K562 (cell line): ENCODE results near the gene KRT36. TPM values are rescaled to one million over a fixed set of nuclear protein-coding genes. Genes with fewer than 3 reads are reported as not detected.

Experiments used
- ATAC-seq: fragments of 200-7000 bp; cut with Tn5 transposase; 3 replicates; pipeline ENCODE4 v1.9.1; 2020; ENCODE audit warnings: moderate library complexity
- BruUV-seq: library from RNA; stranded (reverse); fragments of 400-500 nt; replicated peaks from 2 replicates; lab custom pipeline; 2021; lab: Mats Ljungman, UMichigan
- CTCF ChIA-PET: fragments of 300-600 bp; formaldehyde crosslinking; extraction: SDS; loops from one replicate; lab custom pipeline; 2021; ENCODE audit warnings: low intra/inter-chr PET ratio; lab: Yijun Ruan, JAX
- POLR2A ChIA-PET: fragments of 300-600, 350-650 bp; sonication (Branson Sonifier 250); formaldehyde crosslinking; extraction: SDS; loops from one replicate; lab custom pipeline; 2021; ENCODE audit warnings: antibody characterized with exemption, inconsistent platforms; lab: Yijun Ruan, JAX
- DNase-seq, 4 experiments: peaks; one replicate each; pipeline versions ENCODE4 v3.0.0 to v3.0.0-alpha.2; 2011 to 2018; ENCODE audit warnings: low spot score in 3 of 4, mixed read lengths in 3 of 4; ENCODE audit errors: extremely low read depth in 1 of 4
- FAIRE-seq: peaks from 2 replicates; lab custom pipeline; 2011; peaks lifted over from hg19 to GRCh38; lab: Jason Lieb, UNC
- H2AFZ ChIP-seq: 2 replicates; pipeline ENCODE4 v1.6.0; 2011; ENCODE audit warnings: low read depth, low read length, control low read depth, inconsistent platforms
- H3K27ac ChIP-seq: fragments of 200-600 bp; 3 replicates; pipeline ENCODE4 v1.8.0; 2011; ENCODE audit warnings: low read depth, mild to moderate bottlenecking, control low read depth, inconsistent platforms, low read length, moderate library complexity, mixed read lengths; ENCODE audit errors: extremely low read depth
- H3K27me3 ChIP-seq, 2 experiments: fragments of 300-600 bp in 1 of 2; 2 replicates in 1 of 2; 3 replicates in 1 of 2; pipeline versions ENCODE4 v1.6.0 to v1.8.0; 2011; ENCODE audit warnings: inconsistent platforms in 2 of 2, low read length in 2 of 2, mild to moderate bottlenecking in 1 of 2, mixed read lengths in 1 of 2, moderate library complexity in 1 of 2; ENCODE audit not compliant: control insufficient read depth in 2 of 2, insufficient read depth in 2 of 2
- H3K36me3 ChIP-seq: fragments of 300-600 bp; 3 replicates; pipeline ENCODE4 v1.8.0; 2011; ENCODE audit warnings: mild to moderate bottlenecking, low read length, inconsistent platforms; ENCODE audit not compliant: control insufficient read depth, insufficient read depth
- H3K4me1 ChIP-seq, 2 experiments: fragments of 200-600 bp in 1 of 2; replicated peaks in 1 of 2; 2 replicates in 1 of 2; 3 replicates in 1 of 2; pipeline versions ENCODE4 v1.5.1 to v1.8.0; 2011; ENCODE audit warnings: inconsistent platforms in 2 of 2, low read length in 2 of 2, mild to moderate bottlenecking in 1 of 2, mixed read lengths in 1 of 2, moderate library complexity in 1 of 2; ENCODE audit not compliant: control insufficient read depth in 2 of 2, insufficient read depth in 2 of 2
- H3K4me2 ChIP-seq: 2 replicates; pipeline ENCODE4 v1.6.1; 2011; ENCODE audit warnings: low read length, control low read depth, inconsistent platforms, mixed read lengths; ENCODE audit not compliant: insufficient read depth
- H3K4me3 ChIP-seq: fragments of 200-600 bp; sonication (generic), shearing (Covaris generic); 2 replicates; pipeline ENCODE4 v1.5.1; 2016; ENCODE audit warnings: control low read depth, inconsistent platforms
- H3K79me2 ChIP-seq: fragments of 200-600 bp; 3 replicates; pipeline ENCODE4 v1.8.0; 2011; ENCODE audit warnings: low read length, inconsistent platforms; ENCODE audit not compliant: control insufficient read depth, insufficient read depth
- H3K9ac ChIP-seq, 2 experiments: 2 replicates each; pipeline versions ENCODE4 v1.6.0 to v1.6.1; 2011; ENCODE audit warnings: low read depth in 2 of 2, low read length in 2 of 2, control low read depth in 1 of 2, inconsistent platforms in 1 of 2, mild to moderate bottlenecking in 1 of 2, mixed read lengths in 1 of 2; ENCODE audit not compliant: insufficient read depth in 1 of 2
- H3K9me1 ChIP-seq: one replicate; pipeline ENCODE4 v1.6.0; 2011; ENCODE audit warnings: inconsistent platforms, mild to moderate bottlenecking, low read length, moderate library complexity; ENCODE audit not compliant: control insufficient read depth, insufficient read depth
- H3K9me3 ChIP-seq: replicated peaks from 2 replicates; pipeline ENCODE4 v1.5.1; 2011; ENCODE audit warnings: low read depth, low read length, inconsistent platforms; ENCODE audit not compliant: control insufficient read depth, insufficient read depth
- H4K20me1 ChIP-seq: replicated peaks from 2 replicates; pipeline ENCODE4 v1.6.1; 2011; ENCODE audit warnings: low read length, inconsistent platforms, mixed read lengths; ENCODE audit not compliant: control insufficient read depth, insufficient read depth
- ARNT ChIP-seq, 2 experiments: fragments of 450-650 bp; IDR thresholded peaks; 2 replicates each; pipeline ENCODE4 v1.6.1; 2016; ENCODE audit warnings: mild to moderate bottlenecking in 1 of 2
- CBX1 ChIP-seq: sonication (generic); IDR thresholded peaks from 2 replicates; pipeline ENCODE4 v1.6.1; 2016; ENCODE audit warnings: antibody characterized with exemption, low read depth, mild to moderate bottlenecking
- DDX20 ChIP-seq: fragments of 450-650 bp; IDR thresholded peaks from 2 replicates; pipeline ENCODE4 v1.6.1; 2016; ENCODE audit warnings: missing genetic modification characterization, low read depth, mild to moderate bottlenecking, missing compliant biosample characterization, moderate library complexity
- E2F4 ChIP-seq: sonication (generic); formaldehyde crosslinking; IDR thresholded peaks from 2 replicates; pipeline ENCODE4 v1.8.0; 2022; ENCODE audit warnings: mild to moderate bottlenecking, low read depth, missing genetic modification reagents
- MCM2 ChIP-seq: fragments of 450-650 bp; IDR thresholded peaks from 2 replicates; pipeline ENCODE4 v1.6.1; 2017; ENCODE audit warnings: low read depth, mild to moderate bottlenecking
- MECOM ChIP-seq: fragments of 250-450 bp; sonication (Bioruptor Pico); IDR thresholded peaks from 2 replicates; pipeline ENCODE4 v1.8.0; 2022; ENCODE audit warnings: inconsistent platforms
- RHOXF2B ChIP-seq: fragments of 250-450 bp; sonication (Bioruptor Pico); conservative IDR thresholded peaks from 2 replicates; pipeline ENCODE4 v1.5.1; 2021
- SAP30 ChIP-seq: fragments of 200-600 bp; sonication (generic); IDR thresholded peaks from 2 replicates; pipeline ENCODE4 v1.6.1; 2012; ENCODE audit warnings: borderline replicate concordance, low read depth, mild to moderate bottlenecking, moderate library complexity, low read length, control low read depth, inconsistent platforms; ENCODE audit not compliant: insufficient read depth, poor library complexity, severe bottlenecking
- SRSF9 ChIP-seq: fragments of 200-400 bp; formaldehyde crosslinking; IDR thresholded peaks from 2 replicates; pipeline ENCODE4 v1.6.1; 2017; ENCODE audit warnings: low read depth, low read length, borderline replicate concordance
- TCFL5 ChIP-seq: fragments of 250-450 bp; sonication (Bioruptor Pico); conservative IDR thresholded peaks from 2 replicates; pipeline ENCODE4 v1.6.1; 2021; ENCODE audit warnings: mild to moderate bottlenecking, moderate library complexity, matching md5 sums
- TSC22D4 ChIP-seq: fragments of 450-650 bp; IDR thresholded peaks from 2 replicates; pipeline ENCODE4 v1.6.1; 2016; ENCODE audit warnings: missing genetic modification characterization, missing biosample characterization, control low read depth
- ZNF274 ChIP-seq: IDR thresholded peaks from 2 replicates; pipeline ENCODE4 v1.6.1; 2011; ENCODE audit warnings: low read depth, mild to moderate bottlenecking, low read length, moderate library complexity, borderline replicate concordance
- ZNF583 ChIP-seq: fragments of 250-450 bp; sonication (Bioruptor Pico); IDR thresholded peaks from 2 replicates; pipeline ENCODE4 v1.4.0; 2020
- ZNF695 ChIP-seq: fragments of 450-650 bp; formaldehyde crosslinking; IDR thresholded peaks from 2 replicates; pipeline ENCODE4 v1.4.0; 2020; ENCODE audit warnings: mild to moderate bottlenecking, moderate library complexity
- ZNF707 ChIP-seq: fragments of 250-450 bp; sonication (Bioruptor Pico); conservative IDR thresholded peaks from 2 replicates; pipeline ENCODE4 v1.8.0; 2022; ENCODE audit warnings: inconsistent platforms, mild to moderate bottlenecking, moderate library complexity
- WGBS: fragments of 100-300 bp; shearing (Covaris generic); methylation state at CpG from one replicate; pipeline ENCODE4 v1.1.6; 2016; ENCODE audit warnings: low coverage, mixed read lengths; ENCODE audit not compliant: insufficient coverage; ENCODE audit errors: missing lambda C conversion rate; 5-methylcytosine and 5-hydroxymethylcytosine counted together
- in situ Hi-C: fragments of 300-500 bp; cut with MboI; formaldehyde crosslinking; loops from 4 replicates; pipeline ENCODE4 v1.15.0; 2018; ENCODE audit warnings: inconsistent platforms, mixed read lengths
- intact Hi-C: fragments of 100-400 bp; cut with micrococcal nuclease; formaldehyde crosslinking; loops from 2 replicates; pipeline ENCODE4 v1.14.2; 2022
- polyA plus RNA-seq, 8 experiments: library from polyadenylated mRNA; depleted of rRNA in 4 of 8; stranded (reverse) in 5 of 8; unstranded in 3 of 8; fragments of >200 nt; fragmentation: Nextera tagmentation in 2 of 8; fragmentation: Illumina TruSeq in 1 of 8; extraction: Ambion mirVana in 2 of 8; extraction: Trizol in 1 of 8; gene quantifications; 2 replicates each; pipeline versions ENCODE4 v1.2.1 to v1.2.3, GENCODE V29; 2011 to 2014; ENCODE audit warnings: inconsistent platforms in 1 of 8, missing spikeins in 1 of 8
- total RNA-seq, 7 experiments: library from RNA; depleted of rRNA in 6 of 7; stranded (reverse); fragments of >200 nt in 6 of 7; fragmentation: Illumina TruSeq in 2 of 7; extraction: Trizol in 2 of 7; gene quantifications; 2 replicates each; pipeline versions ENCODE4 v1.2.1 to v1.2.3, GENCODE V29; 2011 to 2021; ENCODE audit warnings: low replicate concordance in 1 of 7
- TF ChIP-seq, protein P1 (sequence below): fragments of 450-650 bp; formaldehyde crosslinking; IDR thresholded peaks from 2 replicates; pipeline ENCODE4 v1.4.0; 2020; ENCODE audit warnings: mild to moderate bottlenecking, mixed read lengths

KRT36 gene
- total and polyA plus RNA-seq, 9 of the 15 experiments (the other 6 are each of a cell fraction or from before 2014, with no cell fraction given): 0.04 TPM; not detected in 8

GRCh38 chr17:41463746-41464145, 26.0 kb downstream of the KRT36 start (continued):
- TF ChIP-seq DDX20 (no peak), MCM2 (no peak), MECOM (CRISPR knock-in tag) (no peak), RHOXF2B (CRISPR knock-in tag) (no peak)

GRCh38 chr17:41462705-41463104, 27.0 kb downstream of the KRT36 start:
- no TSS peak for BruUV-seq
- no peaks in the 10 kb centered on the region for H3K36me3 ChIP-seq
- WGBS: 1% methylated on average over 15 of the region's 15 CpGs

More at GRCh38 chr17:41462705-41463104, 27.0 kb downstream of the KRT36 start:
- TF ChIP-seq ZNF707 (CRISPR knock-in tag) (no peak), ZNF583 (no peak), ZNF695 (CRISPR knock-in tag) (no peak), CBX1 (no peak), ARNT (IDR thresholded peaks at IDR 0.05) (no peak), TCFL5 (CRISPR knock-in tag) (no peak), SRSF9 (no peak), SAP30 (no peak), ZNF274 (no peak), TSC22D4 (tag) (no peak), E2F4 (CRISPR knock-in tag) (no peak)
- TF ChIP-seq, protein P1, sequence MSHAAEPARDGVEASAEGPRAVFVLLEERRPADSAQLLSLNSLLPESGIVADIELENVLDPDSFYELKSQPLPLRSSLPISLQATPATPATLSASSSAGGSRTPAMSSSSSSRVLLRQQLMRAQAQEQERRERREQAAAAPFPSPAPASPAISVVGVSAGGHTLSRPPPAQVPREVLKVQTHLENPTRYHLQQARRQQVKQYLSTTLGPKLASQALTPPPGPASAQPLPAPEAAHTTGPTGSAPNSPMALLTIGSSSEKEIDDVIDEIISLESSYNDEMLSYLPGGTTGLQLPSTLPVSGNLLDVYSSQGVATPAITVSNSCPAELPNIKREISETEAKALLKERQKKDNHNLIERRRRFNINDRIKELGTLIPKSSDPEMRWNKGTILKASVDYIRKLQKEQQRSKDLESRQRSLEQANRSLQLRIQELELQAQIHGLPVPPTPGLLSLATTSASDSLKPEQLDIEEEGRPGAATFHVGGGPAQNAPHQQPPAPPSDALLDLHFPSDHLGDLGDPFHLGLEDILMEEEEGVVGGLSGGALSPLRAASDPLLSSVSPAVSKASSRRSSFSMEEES (CRISPR knock-in tag): no peak
- intact Hi-C loops (no loop called here), in situ Hi-C loops (no loop called here)
- ChIA-PET POLR2A (interaction anchor here (0.7 to 1.3 kb wide), 3 partner anchors 16 to 42 kb away, joined by 3 to 4 read pairs (median 3); partner anchors contain the start of gene KRT13), CTCF (no interaction called here)
- ATAC-seq (no peak), DNase-seq (no peak), FAIRE-seq (no peak)
- Histone ChIP-seq H3K9ac (no peak overlapping the region), H3K4me3 (no peak overlapping the region), H2AFZ (no peak overlapping the region), H4K20me1 (no peaks in the 10 kb centered on the region), H3K9me3 (no peaks in the 10 kb centered on the region), H3K4me1 (peaks cover 0 to 2% of the 10 kb centered on the region in 2 experiments; a peak in 1 of 5 replicates), H3K4me2 (no peak overlapping the region), H3K9me1 (no peaks in the 10 kb centered on the region), H3K79me2 (no peaks in the 10 kb centered on the region), H3K27me3 (peaks cover 28 to 70% of the 10 kb centered on the region in 2 experiments), H3K27ac (no peak overlapping the region)
